HG03097 (cell line): ENCODE data around the gene RNU6-9.

Experiments
- ATAC-seq: cut with Tn5 transposase; IDR thresholded peaks from one replicate; pipeline ENCODE4 v1.9.1; 2021; ENCODE audit not compliant: unreplicated experiment, low FRiP score

The RNU6-9 gene

GRCh38 chr19:896434-896833 is 3.1 kb downstream of the RNU6-9 start:
- no peak for ATAC-seq

GRCh38 chr19:896999-897398 is 3.7 kb downstream of the RNU6-9 start:
- no peak for ATAC-seq

DNA sequence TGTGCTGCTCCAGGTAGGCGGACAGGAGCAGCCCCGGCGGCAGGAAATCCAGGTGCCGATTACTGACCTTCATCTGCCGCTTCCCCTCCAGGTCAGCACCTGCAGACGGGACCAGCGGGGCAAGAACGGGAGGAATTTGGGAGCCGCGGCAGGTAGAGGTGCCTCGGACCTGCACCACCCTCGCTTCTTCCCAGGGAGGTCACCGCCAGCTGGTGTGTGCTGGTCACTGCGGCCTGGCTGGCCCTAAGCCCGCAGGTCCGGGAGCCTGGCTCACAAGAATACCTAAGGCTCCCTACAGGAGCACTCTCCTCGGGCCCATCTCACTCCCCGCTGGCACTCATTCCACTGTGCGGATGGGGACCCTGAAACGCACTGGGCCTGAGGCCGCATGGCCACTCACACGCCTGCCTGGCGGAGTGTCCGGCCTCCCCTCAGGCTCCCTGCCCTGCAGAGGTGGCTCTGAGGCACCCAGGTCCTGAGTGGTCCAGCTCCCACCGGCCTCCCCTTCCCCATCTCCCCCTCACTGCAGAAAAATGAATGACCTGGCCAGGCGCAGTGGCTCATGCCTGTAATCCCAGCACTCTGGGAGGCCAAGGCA is 4.3 kb downstream of the RNU6-9 start:
- no peak for ATAC-seq

GRCh38 chr19:898663-899062 is 5.4 kb downstream of the RNU6-9 start:
- no peak for ATAC-seq

DNA sequence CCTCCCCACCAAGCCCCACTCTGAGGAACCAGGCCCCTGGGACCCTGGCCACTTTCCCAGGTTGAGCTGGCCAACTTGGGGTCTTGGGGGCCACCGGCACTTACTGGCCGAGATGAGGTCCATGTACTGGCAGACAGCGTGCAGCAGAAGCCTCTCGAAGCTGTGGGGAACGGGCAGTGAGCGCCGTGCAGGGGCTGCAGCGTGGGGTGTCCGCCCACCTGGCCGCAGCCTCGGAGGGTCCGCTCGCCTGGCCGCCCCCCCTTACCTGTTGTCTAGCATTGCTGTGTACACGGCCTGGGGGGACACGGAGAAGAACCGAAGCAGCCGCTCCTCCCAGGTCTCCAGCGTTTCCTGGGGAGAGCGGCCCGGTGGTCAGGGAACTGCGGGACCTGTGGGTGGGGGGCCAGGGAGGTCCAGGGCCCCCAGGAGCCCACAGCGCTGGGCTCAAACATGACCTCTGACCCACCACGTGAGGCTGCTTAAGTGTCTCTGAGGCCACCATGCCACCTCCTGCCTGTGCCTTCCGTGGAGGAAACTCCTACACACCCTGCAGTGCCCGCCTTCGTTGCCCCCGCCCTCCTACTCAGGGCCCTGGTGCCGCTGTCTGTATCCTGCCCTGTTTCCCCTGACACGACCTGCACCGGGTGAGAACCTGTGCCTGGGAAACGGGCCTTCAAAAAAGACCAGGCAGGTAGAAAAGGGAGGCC is 6.2 kb downstream of the RNU6-9 start:
- ATAC-seq: no peak

GRCh38 chr19:900043-900301 is 6.7 kb downstream of the RNU6-9 start:
- ATAC-seq: no peak

DNA sequence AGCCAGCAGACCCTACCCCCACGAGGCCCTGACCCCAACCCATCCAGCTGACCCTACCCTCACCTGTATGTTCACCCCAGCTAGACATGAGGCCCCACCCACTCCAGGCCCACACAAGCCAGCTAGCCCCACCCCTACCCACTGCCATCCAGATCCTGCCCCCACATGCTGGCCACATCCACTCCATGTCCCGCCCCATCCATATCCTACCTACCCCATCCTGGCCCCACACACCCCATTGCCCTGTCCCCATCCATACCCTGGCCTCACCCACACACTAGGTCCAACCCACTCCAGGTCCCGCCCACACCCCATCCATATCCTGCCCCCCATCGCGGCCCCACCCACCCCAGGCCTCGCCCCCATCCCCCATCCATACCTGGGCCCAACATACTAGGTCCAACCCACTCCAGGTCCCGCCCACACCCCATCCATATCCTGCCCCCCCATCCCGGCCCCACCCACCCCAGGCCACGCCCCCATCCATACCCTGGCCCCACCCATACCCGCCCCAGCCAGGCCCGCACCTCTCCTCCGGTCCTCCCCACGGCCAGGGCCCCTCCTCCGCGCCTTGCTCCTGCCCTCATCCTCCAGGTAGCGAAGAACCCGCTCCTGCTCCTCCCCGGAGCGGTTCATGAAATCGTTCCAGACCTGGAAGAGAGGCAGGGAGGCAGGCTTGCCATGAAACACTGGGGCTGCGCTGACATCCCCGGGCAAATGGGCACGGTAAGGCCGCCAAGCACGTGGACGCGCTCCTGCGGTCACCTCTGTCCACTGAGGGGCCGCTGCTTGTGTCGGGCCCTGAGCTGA is 7.2 kb downstream of the RNU6-9 start:
- ATAC-seq: no peak

DNA sequence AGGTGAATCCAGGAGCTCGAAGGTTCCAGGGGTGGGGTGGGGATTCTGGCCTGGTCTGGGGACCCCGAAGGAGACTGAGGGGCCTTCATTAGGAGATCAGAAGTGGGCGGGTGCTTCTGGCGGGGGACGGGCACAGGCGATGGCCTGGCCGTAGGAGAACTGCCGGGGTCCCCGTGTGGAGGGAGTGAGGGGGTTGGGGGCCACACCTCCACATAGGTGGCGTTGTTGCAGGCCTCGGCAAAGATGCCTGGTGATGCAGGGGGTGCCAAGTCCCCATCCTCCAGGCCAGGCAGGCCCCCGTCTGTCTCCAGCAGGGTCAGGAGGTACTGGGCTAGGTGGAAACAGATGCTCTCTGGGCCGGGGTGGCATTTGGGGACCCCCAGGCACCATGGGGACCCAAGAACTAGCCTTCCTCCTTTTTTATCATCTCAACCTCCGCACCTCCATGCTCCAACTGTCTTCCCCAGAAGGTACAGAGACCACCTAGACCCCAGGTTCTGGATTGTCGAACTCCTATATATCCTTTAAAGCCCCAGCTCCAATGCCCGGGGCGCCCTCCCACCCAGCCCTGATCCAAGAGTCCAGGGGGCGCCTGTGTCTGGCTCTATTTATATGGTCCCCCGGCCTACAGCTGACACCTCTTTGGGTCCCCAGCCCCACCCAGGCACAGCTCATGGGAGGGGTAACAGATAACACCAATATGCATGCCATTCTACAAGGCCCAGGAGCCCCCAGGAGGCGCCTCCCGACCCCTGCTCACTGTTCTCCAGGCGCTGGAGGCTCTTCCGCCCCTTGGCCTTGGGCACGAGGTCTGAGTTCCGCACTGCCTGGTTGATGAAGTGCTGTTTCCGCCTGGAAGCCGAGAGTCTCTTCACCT is 8.2 kb downstream of the RNU6-9 start:
- ATAC-seq: no peak

- no peak for ATAC-seq
These were observed 8.7 kb downstream of the RNU6-9 start for GRCh38 chr19:902093-902370.

DNA sequence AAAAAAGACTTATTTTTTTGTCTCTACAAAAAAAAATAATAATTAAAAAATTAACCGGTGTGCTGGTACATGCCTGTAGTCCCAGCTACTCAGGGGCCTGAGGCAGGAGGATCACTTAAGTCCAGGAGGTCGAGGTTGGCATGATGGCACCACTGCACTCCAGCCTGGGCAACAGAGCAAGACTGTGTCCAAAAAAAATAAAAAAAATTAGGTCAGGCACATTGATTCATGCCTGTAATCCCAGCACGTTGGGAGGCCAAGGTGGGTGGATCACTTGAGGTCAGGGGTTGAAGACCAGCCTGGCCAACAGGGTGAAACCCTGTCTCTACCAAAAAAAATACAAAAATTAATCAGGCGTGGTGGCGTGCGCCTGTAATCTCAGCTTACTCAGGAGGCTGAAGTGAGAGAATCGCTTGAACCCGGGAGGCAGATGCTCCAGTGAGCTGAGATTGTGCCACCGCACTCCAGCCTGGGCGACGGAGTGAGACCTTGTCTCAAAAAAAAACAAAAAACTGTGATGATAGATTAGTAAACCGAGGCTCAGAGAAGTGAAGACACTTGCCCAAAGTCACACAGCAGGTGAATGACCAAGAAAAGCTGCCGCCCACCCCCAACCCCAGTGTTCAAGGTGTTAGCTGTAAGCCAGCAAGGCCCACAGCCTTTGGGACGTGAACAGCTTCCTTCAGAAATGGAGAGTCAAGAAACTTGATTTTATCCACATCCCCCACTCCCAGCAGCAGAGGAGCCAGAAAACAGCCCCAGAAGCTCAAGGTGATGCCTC is 9.4 kb downstream of the RNU6-9 start:
- no peak for ATAC-seq

- ATAC-seq: no peak
These were observed 10.0 kb downstream of the RNU6-9 start for GRCh38 chr19:903266-903797.

DNA sequence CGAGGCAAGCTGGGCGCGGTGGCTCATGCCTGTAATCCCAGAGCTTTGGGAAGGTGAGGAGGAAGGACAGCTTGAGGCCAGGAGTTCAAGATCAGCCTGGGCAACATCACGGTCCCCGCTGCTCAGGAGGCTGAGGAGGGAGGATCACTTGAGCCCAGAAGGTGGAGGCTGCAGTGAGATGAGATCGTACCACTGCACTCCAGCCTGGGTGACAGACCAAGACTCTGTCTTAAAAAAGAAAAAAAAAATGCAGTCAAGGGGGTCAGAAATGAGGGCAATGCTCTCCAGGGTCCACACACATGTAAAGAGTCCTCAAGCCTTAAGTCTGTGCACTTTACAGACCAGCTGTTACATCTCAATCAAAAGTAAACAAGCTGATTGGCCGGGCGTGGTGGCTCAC is 11.3 kb downstream of the RNU6-9 start:
- no peak for ATAC-seq

GRCh38 chr19:906480-906879 is 13.2 kb downstream of the RNU6-9 start:
- ATAC-seq: no peak

DNA sequence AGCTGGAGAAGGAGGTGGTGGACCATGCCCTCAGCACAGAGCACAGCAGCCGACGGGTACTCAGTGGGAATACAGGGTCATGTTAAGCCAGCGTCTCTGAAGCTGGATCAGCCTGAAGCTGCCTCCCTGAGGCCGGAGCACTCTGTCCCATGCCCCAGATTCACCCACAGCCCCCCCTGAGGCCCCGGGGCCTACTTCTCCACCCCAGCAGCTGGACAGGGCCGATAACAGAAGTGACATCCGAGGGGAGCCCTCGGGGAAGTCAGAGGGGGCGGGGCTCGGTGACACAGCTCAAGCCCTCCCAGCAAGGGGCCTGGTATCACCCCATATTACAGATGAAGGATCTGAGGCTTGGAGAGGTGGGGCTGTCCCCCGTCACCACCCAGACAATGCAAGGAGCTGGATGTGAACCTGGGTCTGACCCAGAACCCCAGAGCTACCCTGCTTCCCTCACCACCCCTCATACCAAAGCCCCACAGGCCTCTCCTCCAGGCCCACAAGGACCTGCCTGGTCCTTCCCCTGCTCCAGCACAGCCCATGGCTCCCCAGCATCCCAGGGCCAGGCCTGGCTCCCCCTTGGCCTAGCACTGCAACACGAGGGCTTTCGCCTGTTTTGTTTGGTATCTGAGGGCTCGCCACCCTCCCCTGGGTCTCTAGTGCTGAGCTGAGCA is 14.0 kb downstream of the RNU6-9 start:
- no peak for ATAC-seq

DNA sequence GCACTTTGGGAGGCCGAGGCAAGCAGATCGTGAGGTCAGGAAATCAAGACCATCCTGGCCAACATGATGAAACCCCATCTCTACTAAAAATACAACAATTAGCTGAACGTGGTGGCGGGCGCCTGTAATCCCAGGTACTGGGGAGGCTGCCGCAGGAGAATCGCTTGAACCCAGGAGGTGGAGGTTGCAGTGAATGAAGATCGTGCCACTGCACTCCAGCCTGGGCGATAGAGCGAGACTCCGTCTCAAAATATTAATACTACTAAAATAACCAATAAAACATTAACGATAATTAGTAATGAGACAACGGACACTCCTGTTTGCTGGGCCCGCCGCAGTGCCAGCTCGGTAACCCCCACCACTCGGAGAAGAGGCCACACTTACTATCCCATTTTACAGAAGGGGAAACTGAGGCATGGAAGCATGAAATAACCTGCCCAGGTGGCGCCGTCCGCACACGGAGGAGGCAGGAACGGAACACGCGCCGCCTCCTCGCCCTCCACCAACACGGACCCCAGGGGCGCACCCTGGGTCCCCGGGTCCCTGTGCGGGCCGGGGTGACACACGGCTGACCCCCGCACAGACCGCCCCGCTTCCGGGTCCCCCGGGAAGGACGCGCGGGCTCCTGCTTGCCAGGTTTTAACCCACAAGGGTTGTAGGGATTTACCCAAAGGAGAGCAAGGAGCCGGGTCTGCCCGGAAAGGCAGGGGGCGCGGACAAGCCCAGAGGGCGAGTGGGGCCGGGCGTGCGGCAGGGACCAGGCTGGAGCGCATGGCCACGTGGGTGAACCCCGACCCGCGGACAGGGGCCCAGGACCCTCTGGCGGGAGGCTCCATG is 18.1 kb downstream of the RNU6-9 start:
- ATAC-seq: no peak

DNA sequence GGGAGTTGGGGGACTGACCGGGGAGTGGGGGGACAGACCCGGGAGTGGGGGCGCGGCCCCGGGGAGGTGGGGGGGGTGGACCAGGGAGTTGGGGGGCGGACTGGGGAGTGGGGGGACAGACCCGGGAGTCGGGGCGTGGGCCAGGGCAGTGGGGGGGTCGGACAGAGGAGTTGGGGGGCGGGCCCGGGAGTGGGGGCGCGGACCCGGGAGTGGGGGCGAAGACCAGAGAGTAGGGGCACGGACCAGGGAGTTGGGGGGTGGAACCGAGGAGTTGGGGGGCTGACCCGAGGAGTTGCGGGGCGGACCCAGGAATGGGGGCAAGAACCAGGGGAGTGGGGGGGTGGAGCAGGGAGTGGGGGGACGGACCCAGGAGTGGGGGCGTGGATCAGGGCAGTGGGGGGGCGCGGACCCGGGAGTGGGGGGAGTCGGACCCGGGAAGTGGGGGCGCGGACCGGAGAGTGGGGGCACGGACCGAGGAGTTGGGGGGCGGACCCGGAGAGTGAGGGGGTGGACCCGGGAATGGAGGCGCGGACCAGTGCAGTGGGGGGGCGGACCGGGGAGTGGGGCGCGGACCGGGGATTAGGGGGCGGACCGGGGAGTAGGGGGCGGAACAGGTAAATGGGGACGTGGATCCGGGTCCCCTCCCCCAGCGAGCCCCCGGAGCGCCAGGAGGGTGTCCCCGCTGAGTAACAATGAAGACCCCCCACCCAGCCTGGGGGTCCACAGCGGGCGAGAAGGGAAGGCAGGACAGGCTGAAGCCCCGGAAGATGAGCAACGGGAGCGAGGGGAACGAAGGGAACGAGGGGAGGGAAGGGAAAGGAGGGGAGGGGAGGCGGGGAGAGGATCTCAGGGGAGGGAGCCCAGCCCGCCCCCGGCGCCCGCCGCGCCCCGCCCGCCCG is 19.1 kb downstream of the RNU6-9 start:
- ATAC-seq: no peak

DNA sequence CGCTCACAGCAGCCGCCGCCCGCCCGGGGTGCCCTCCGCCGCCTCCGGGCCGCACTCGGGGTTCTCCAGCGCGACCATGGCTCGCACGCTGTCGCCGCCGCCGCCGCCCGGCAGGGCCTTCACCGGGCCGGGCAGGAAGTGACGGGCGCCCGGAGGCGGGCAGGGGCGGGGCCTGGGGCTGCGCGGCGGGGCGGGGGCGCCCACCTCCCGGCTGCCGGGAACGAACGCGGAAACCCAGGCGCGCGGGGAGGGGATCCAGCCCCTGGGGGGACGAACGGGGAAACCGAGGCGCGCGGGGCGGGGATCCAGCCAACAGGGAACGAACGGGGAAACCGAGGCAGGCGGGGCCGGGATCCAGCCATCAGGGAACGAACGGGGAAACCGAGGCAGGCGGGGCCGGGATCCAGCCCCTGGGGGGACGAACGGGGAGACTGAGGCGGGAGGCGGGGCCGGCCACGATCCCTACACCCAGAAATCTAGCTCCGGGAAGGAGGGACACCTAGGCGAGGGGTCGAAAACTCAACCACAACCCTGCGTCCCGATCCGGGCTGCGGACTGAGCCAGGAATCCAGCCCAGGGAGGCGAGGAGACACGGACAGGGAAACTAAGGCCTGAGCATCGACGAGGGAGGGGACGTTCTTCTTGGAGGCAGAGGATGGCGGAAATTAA is 19.9 kb downstream of the RNU6-9 start, which contains the start of gene R3HDM4:
TSS of gene R3HDM4 (minus strand) at position 140 of the 669 bp plus-strand sequence. CDS start at position 78, 62 bp downstream.
- ATAC-seq: peak; percentile 48
